Activated CD4-positive, CD25-positive, alpha-beta regulatory T cell (primary cell): ENCODE measurements around the gene TNNT3.

ENCODE experiments used
- DNase-seq, 4 experiments: peaks; one replicate each; lab custom pipeline; 2025; lab: John Stamatoyannopoulos, UW

TNNT3 gene

DNA sequence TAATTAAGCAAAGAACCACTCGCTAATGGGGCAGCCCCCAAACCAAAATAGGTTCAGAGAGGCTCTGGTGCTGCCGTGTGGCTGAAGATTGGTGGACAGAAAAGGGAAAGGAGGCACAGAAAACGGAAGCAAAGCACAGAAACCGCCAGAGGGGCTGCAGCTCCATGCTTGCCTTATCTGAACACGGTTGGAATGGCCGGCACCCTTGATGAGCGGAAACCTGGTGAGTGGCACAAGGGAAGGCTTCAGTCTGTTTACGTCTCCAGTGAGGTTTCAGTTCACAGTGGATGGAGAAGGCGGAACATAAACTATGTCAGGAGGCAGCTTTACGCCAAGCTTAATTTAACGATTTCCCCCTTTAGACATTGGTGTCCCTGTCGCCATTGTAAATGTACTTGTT lies 22.6 kb upstream of the TNNT3 start:
- no peak for DNase-seq

DNA sequence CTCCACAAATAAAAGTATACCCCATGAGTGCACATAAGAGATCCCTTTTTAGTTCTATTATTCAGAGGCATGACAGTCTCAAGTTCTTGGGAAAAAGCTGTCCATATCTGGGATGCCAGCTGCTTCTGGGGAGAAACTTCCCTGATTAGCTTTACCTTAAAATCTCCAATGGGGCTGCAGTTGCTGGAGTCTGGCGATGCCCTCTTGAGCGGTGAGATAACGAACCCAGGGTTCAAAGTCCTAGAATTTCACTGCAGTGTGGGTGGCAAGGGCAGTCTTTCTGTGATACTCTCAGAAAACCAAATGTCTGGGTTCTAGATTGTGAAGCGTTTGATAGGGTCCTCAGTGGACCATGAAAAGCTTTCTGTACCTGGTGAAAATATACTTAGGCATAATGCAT lies 20.4 kb upstream of the TNNT3 start:
- no peak for DNase-seq

DNA sequence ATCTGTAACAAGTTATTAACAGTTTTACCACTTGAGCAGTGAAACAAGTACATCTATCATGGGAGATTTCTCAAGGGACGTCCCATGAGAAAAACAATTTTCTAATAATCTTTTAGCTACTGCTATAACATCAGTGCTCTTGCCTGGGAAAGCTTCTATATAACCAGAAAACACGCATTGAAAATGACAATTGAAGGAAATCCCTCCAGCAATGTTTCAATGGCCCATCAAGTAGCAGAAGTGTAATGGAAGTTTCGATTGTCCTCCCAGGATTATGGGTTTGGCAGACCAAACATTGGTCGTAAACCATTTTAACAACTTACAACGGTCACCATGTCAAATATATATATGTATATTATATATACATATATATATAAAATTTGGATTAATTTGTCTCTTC lies 19.8 kb upstream of the TNNT3 start:
- no peak for DNase-seq

DNA sequence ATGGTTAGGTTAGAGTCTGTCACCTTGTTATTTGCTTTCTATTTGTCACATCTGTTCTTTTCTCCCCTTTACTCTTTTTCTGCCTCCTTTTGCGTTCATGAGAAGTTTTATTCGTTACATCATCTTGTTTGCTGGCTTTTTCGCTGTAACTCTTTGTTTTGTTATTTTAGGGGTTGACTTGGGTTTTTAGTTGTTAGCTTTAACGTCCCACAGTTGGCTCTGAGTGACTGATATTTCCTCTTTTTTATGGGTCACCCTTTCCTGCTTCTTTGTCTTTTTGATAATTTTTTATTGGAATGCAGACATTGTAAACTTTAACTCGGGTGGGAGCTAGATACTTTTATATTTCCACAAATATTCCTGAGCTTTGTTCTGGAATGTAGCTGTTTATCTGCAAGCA lies 13.3 kb upstream of the TNNT3 start:
- DNase-seq, result no peak

DNA sequence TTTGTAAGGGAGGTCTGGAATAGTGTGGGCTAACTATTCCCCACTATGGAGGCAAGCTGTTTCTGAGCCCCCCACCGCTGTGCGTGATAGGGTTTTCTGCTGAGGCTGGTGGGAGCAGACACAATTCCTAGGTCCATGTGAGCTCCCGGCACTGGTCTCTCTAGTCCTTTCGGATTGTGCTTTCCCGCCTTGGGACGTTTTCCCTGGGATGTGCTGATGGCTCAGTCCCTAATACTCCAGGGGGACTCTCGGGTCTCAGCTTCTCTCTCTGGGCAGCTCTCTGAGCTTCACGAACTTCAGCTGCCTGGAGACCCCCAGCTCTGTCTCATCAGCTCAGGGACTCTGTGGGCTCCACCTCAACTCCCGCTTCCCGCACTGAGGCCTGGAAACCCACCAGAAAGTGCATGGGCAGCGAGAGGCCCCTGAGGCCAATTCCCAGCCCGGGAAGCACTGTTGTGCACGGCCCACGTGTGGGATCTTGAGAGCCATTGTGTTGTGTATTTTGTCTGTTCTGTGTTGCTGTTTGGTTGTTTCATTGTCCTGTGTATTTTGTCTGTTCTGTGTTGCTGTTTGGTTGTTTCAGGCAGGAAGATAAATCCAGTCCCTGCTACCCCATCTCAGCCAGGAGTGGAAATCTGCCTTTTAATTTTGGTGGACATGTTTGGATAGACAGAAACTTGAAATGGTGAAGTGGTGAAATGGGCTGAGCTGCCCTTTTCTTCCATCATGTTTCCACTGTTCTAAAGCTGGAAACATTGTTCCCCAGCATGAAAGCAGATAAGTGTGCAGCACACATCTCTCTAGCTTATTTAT lies 12.7 kb upstream of the TNNT3 start:
- DNase-seq, result no peak

DNA sequence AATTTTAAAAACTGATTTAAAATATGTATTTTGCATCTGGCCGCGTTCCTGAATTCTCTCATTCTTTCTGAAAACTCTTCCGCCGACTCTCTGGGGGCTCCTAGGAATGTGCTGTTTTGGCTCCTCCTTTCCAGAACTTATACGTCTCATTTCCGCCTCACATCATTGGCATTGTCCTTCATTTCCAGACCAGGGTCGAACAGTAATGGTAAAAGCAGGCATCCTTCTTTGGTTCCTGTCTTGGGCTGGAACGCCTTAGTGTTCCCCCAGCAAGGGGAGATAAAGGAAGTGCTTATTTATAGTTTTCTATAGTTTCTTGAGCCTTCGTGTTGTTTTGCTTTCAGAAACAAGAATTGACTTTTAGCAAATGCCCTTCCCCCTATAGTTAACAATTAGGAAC lies 10.9 kb upstream of the TNNT3 start:
- no peak for DNase-seq

DNA sequence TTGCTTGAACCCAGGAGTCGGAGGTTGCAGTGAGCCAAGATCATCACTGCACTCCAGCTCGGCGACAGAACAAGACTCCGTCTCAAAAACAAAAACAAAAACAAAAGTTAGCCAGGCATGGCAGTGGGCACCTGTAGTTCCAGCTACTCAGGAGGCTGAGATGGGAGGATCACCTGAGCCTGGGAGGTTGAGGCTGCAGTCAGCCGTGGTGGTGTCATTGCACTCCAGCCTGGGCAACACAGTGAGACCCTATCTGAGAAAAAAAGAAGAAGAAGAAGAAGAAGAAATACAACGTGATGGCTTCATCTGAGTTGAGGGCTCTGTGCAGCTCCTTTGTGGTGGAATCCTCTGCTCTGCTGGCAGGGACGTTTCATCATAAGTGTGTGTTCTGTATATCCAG lies 10.0 kb upstream of the TNNT3 start:
- no peak for DNase-seq

DNA sequence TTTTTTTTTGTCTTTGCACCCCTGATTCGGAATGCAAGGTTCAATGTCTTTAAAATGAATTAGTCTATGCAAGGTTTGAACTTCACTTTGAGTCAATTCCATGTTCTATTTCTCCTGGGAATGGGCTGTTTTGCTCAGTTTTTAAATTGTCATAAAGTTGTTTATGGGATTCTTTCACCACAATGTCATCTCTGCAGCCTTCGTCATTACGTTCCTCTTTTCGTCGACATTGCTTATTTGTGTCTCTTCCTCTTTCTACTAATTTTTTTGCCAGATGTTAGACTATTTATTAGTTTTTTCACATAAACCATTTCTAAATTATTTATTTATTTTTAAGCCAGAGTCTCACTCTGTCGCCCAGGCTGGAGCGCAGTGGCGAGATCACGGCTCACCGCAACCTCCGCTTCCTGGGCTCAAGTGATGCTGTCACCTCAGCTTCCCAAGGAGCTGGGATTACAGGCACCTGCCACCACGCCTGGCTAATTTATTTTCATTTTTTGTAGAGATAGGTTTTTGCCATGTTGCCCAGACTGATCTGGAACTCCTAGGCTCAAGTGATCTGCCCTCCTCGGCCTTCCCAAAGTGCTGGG lies 7.1 kb upstream of the TNNT3 start:
- no peak for DNase-seq

DNA sequence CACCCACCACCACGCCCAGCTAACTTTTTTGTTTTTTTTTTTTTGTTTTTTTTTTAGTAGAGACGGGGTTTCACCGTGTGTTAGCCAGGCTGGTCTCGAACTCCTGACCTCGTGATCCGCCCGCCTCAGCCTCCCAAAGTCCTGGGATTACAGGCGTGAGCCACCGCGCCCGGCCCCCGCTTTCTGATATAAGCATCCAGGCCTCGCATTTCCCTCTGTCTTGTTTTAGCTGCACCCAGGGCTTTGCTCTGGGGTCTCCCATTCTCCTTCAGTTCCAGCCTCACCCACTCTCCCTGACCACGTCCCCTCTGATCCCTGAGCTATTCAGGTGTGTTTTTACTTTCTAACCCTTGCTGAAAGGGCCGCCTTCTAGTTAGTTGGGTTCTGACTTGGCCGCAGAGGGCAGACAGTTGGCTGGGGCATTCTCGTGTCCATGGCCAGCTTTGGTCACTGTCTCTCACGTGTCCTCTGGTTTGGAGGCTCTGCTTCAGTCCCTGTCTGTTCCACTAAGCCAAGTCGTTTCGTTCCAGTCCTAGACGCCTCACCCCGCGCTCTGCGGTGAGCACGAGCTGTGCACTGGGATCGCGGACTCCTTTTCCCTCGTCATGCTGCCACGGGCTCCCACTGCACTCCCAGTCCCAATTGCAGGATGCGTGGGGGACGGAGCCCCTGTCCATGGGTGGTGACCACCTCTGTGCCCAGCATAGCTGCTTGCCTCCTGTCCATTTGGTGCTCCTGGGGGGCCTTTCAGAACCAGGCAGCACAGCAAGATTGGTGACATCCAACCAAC lies 6.0 kb upstream of the TNNT3 start:
- DNase-seq, result no peak

DNA sequence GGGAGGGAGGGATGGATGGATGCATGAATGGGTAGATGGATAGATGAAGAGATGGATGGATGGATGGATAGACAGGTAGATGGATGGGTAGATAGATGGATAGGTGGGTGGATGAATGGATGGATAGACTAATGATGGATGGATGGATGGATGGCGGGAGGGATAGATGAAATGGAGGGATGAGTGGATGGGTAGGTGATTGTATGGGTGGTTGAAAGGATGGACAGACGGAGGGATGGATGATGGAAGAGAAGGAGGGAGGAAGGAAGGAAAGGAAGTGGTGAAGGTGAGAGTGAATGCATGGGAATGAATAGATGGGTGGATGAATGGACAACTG lies 3.7 kb upstream of the TNNT3 start:
- DNase-seq, result no peak

DNA sequence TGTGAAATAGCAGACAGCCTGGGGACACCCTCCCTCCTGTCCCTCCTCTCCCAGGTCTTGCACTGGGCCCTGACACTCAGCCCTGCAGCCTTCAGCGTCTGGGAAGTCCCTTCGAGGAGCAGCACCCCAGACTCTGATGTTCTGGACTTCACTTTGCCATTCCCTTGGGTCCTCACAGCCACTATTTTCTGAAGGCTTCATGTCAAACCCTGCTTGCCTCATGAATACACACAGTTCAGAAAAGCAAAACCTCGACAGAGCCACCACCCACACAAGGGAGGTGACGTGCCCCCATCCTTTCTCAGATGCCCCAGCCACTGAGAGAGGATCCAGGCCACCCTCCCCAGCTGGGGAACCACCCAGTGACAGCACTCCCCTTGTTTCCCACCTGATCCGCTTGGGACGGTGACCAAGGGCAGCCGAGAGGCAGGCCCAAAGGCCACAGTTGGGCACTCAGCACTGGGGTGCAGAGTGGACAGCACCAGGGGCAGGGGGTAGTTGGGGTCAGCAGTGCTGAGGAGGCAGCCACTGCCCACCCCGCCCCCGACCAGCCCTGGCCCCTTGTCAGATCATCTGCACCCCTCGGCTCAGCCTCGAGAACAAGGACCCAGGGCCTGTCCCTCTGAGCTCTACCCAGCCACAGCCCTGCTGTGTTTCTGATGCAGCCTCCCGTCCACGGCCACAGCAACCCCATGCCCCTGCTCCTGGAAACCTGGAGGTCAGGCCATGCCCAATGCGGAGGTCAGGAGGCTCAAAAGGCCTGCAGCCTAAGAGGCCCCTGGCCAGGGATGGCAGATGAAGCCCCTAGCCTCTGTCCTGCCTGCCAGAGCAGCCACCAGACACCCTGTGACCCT lies 3.1 kb upstream of the TNNT3 start:
- no peak for DNase-seq

DNA sequence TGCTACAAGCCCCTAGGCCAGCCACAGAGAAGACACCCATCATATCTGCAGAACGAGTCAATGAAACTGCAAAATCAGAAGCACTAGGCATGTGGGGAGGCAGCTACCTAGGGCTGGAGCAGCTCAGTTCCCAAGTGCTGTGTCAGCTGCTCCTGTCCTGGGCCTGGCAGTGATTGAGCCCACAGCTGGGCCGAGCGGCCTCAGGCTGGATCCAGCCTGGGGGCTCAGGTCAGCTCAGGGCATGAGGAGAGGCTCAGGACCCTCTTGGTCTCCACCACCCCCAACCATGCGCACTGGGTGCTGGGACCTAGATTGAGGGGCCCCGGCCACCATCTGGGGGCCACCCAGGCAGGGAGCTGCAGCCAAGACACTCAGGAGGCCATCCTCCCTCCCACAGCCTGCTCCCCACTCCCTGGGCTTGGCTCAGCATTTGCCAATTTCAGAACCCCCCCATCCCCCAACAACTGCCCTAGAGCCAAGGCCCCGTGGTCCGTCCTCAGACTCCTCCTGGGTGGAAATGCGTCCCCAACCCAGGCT lies 2.4 kb upstream of the TNNT3 start:
- DNase-seq, result no peak

DNA sequence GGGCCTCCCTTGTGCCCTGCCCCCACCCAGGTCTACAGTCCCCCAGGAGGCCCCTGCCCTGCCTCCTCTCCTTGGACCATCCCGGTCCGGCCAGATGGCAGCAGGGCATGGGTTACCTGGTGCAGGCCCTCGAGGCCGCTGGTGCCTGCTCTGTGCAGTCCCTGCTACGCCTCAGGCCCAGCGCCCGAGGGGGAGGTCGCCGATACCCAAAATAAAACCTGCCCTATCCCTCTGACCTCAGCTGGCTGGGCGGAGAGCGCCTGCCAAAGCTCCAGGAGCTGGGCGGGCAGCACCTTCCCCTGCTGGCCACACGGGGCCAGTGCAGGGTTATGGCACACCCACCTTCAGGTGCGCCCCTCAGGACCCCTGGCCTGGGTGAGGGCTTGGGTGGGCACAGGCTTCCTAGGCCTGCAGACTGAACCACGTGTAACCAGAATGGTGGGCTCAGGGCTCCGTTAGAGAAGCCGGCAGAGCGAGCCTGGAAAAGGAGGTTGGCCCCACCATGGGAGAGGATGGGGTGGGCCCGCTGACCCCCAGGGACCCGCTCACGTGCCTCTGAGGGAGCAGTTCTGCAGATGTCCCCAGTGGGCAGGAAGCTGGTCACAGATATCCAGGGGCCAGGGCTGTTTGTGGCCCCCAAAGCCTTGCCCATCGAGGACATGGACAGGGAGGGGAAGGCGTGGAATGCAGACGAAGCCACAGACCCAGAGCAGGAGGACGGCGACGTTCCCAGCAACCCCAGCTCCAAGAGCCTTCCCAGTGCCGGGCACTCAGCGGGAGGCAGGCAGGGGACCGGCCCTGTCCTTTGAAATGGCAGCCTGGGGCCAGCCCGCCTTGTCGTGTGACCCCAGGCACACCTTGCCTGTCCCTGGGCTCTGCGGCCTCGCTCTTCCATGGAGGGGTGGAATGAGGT lies 1.7 kb upstream of the TNNT3 start:
- no peak for DNase-seq

DNA sequence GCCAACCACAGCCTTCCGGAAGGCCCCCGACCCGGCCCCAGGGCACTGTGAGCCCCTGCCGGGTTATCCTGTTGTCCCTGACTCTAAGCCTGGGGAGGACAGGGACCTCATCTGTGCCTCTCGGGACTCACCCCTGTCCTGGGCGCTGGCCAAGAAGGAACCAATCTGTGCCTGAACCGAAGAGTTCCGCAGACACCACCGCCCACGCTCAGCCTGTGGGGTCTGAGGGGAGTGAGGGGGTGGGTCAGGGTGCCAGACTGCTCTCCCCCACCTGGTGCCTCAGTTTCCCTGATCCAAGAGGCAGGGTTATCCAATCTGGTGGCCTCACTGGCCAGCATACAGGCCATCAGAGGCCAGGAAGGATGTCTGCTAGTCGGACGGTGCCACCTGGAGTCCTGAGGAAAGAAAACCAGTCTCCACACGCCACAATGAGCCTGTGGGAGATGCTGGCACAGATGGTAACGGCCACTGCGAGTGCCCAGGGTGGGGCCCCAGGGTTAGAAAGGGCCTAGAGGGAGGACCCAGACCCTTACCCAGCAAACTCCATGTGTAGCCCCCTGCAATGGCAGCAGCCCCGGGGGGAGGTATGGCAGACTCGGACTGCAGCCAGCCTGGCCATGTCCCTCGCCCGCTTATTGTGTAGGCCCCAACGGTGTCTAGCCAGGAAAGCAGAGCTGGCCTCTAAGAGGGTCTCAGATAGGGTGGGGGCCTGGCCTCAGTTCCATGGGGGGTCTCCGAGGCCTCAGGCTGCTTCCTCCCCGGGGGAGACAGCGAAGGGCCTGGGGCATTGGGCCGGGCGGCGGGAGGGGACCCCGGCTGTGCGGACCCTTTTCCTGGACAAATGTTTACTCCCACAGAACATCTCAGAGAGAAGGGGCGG lies 827 bp upstream of the TNNT3 start:
- DNase-seq, result no peak

DNA sequence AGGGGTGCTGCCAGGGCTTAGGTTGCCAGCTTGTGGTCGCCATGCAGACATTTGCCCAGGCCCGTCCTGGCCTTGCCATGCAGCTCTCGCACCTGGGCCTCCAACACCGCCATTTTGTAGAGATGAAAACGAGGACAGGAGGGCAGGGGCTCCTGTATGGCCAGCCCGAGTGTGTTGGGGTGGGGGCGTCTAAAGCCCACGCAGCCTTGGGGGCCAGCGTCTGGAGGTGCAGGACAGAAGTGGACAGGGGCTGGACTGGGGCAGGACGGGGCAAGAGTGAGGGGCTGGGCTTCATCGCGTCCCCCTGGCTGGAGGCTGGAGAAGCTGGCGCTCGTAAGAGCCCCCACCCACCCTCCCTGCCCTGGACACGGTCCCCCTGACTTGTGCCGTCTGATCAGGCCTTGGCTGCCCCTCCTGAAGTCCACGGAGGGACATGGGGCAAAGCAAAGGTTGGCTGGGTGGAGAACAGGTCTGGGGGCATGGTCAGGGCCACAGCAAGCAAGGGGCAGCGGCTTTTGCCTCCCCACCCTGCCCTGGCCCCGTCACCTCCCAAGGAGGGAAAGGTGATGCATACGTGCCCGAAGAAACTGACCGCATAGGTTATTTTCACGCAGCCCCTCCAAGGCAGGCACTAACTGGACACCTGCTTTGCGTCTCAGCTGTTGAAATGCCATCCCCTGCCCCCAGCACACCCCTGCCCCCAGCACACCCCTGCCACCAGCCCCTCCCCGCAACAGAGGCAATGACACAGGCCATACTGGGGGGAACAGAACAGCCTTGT lies 815 bp downstream of the TNNT3 start:
- DNase-seq, result no peak

DNA sequence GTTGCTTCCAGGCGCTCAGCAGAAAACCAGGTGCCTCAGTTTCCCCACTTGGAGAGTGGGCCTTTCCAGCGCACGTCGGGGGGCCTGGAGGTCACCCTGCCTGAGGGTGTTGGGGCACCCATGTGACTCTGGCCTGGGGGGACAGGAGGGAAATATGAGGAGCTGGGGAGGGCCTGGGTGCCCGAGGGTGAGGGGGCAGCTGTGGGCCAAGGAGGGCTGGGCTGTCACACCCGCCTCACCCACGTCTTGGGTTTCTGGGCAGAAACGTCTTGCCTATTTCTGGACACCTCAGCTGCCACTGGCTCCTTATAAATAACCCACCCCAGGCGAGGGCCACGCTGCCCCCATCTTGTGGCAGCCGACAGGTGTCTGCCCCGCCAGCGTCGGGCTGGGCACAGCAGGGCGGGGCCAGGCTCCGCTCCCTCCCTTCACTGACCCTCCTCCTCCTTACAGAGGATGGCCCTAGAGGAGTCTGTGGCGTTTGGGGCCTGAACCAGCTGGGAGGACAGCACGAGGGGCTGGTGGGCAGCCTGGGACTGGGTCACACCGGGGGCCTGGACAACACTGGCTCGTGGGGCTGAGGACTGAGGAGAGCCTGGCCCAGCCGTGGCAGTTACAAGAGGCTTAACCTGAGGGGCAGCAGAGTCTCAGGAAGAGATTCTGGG lies 1.5 kb downstream of the TNNT3 start:
- no peak for DNase-seq

DNA sequence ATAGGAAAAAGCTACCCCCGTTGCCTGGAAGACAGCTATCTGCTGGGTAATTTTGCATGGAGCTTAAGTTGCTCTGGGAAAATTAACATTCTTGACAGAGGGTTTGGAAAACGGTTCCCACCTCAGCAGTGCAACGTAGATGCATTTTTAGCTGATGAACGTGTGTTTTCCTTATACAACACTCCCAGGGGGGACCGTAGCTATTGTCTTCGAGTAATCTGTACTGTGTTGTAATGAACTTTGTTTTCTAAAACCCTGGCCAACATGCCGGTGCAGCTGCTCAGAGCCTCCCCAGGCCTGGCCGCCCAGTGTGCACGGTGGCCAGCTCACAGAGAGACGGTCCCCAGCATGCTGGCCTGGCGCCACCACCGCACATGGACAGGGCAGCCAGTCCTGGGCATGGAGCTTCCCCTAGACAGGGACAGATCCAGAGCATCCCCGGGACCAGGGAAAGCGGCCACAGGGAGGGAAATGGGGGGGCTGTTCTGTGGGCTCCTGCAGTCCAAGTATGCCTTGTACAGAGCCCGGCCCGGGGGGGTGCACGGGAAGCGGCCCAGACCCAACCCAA lies 2.2 kb downstream of the TNNT3 start:
- no peak for DNase-seq

DNA sequence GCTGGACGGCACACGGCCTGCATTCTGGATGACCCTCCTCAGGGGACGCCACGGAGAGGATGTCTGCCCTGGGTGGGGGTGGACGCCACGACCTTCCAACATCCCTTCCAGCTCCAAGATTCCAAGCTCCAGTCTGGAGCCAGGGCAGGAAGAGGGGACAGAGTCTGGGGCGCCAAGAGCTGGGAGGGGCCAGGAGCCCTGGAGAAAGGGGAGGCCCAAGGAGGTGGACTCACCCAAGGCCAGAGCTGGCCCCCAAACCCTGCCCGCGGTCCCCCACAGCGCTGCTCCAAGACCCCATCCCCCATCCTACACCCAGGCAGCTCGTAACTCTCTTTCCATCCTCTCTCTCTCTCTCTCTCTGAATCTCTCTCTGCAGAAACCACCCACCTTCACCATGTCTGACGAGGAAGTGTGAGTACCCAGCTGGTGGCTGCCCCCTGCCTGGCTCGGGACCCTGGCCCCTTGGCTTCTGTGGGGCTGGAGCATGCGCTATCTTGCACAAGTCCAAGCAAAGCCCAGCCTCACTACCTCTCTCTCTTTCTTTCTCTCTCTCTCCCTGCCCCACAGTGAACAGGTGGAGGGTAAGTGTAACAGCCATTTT lies 3.1 kb downstream of the TNNT3 start:
- no peak for DNase-seq
